ENCODE data around the gene NOL7.

NOL7 gene

GRCh38 chr6:13614926-13615791 lies at the start of gene NOL7:
NOL7 (plus strand) TSS chr6:13615335; CDS start chr6:13615359, 24 bp downstream.
- peak; percentile 94 to 98 for DNase-seq

DNA sequence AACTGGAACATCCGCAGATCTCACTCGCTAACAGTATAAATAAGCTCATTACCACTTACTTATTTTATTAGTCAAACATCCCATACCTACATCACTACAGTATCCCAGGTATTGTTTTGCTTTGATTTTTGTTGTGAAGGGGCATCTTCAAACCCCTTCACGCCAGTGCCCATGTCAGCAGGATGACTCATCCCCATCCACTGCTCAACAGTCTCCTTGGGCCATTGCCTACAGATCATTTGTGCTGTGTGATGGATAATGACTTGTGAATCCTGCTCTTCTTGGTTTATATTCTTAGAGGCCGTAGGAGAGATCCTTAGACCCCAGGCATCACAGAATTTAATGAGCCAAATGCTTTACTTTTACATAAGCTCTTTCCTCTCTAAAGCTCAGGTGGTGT lies 49.2 kb upstream of the NOL7 start:
- DNase-seq = no peak

GRCh38 chr6:13566500-13566899 lies 48.6 kb upstream of the NOL7 start:
- DNase-seq = no peak

- no peak for DNase-seq
These were observed 46.2 kb upstream of the NOL7 start for GRCh38 chr6:13568970-13569369.

DNA sequence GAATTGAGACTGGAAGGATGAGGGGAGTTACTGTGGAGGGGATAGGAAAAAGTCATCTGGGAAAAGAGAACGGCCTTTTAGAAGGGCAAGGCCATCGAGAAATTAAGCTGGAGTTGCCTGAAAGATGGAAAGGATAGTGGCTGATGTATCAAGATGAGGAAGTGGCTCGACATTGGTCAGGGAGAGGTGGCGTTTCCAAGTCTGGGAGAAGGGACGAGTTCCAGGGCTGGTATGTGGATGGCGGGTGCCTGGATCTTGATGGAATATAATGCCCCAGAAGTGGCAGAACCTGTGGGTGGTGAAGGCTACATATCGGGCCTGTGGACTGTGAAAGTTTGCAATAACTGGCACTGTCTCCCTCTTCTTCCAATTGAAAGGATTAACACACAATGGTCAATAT lies 42.9 kb upstream of the NOL7 start:
- no peak for DNase-seq

- no peak for DNase-seq
These were observed 42.0 kb upstream of the NOL7 start for GRCh38 chr6:13572951-13573654.

DNA sequence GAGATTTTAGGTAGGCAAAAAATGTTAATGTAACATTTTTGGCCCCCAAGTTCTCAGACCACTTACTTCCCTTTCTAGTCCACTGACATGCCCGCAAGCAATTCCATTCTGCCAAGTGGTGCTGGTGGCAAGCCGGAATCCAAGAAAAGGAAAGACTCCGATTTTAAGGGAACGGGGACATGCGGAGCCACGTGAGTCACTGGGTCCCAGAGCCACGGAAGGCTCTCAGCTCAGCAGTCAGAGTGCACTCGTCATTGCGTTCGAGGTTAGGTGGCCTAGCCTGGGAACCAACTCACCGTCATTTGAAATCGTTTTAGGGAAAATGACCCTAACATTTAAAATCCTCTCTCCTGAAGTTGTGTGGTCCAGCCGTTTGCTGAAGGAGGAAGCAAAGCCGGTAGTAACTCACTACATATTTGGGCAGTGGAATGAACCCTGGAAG lies 41.4 kb upstream of the NOL7 start:
- DNase-seq = peak in 1 of 2 experiments; percentile 65

DNA sequence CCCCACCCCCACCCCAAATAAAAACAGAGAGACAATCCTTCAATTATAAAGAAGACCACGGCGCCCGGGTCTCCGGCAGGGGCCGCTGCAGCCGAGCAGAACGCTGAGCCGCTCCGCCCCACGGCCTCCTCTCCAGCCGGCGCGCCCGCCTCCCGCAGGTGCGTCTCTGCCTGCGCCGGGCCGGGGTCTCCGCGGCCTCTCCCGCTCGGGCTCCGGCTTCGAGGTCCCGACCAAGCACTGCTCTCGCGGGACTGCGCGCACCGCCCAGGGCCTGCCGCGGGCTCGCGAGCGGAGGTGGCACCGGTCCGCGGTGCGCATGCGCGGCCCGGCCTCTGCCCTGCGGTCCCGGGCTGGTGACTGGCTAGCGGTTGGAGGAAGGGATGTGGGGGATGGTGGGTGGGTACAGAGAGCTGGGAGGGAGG lies 41.0 kb upstream of the NOL7 start:
- peak; percentile 92 to 98 for DNase-seq

- peak; percentile 96 to 98 for DNase-seq
These were observed 40.4 kb upstream of the NOL7 start, which contains the start of gene SIRT5 for GRCh38 chr6:13574571-13575376. SIRT5 (plus strand) TSS chr6:13574601; CDS start chr6:13584111, 9,510 bp downstream.

DNA sequence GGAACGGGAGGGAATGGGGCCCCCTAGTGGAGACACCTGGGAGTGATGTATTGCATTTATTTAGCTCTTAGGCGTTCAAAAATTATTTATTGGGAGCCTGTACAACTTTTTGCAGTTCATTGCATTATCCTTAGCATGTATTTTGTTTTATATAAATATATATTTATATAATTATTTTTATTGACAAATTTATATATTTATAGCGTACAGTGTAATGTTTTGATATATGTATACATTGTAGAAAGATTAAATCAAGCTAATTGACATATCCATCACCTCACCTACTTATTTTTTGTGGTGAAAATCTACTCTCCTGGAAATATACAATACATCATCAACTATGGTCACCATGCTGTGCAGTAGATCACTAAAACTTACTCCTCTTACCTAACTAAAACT lies 39.8 kb upstream of the NOL7 start:
- no peak for DNase-seq

- no peak for DNase-seq
These were observed 39.1 kb upstream of the NOL7 start for GRCh38 chr6:13576017-13576416.

- DNase-seq = no peak
These were observed 37.2 kb upstream of the NOL7 start for GRCh38 chr6:13577926-13578325.

GRCh38 chr6:13579911-13580310 lies 35.2 kb upstream of the NOL7 start:
- DNase-seq = no peak

GRCh38 chr6:13581700-13582229 lies 33.4 kb upstream of the NOL7 start:
- no peak for DNase-seq

- DNase-seq = no peak
These were observed 28.3 kb upstream of the NOL7 start for GRCh38 chr6:13586603-13587542.

DNA sequence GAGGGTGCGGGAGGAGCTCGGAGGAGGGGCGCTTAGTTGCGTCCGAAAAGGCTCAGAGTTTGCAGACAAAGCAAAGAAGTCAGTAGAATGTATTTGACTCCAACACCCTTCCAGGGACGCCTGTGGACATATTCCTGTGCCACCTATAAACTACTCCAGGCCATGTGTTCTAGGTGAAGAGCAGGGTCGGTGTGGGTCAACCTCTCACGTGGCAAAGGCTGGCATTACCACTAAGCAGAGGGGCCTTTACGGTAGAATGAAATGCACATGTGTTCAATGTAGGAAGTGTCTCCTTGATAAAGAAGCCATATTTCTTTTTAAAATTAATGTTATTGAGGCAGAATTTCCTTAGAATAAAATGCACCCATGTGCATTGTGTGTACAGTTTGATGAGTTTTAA lies 25.3 kb upstream of the NOL7 start:
- no peak for DNase-seq

DNA sequence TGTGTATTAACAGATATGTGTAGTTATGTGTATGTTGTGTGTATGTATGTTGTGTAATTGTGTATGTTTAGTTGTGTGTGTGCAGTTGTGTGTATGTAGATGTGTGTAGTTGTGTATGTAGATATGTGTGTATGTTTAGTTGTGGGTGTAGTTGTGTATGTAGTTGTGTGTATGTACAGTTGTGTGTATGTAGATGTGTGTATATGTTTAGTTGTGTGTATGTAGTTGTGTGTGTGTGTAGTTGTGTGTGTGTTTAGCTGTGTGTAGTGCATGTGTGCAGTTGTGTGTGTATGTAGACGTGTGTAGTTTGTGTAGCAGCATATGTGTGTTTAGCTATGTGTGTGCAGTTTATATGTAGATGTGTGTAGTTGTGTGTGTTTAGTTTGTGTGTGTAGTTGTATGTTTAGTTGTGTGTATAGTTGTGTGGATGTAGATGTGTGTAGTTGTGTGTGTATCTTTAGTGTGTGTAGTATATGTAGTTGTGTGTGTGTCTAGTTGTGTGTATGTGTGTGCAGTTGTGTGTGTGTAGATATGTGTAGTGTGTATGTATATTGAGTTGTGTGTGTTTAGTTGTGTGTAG lies 24.5 kb upstream of the NOL7 start:
- no peak for DNase-seq

DNA sequence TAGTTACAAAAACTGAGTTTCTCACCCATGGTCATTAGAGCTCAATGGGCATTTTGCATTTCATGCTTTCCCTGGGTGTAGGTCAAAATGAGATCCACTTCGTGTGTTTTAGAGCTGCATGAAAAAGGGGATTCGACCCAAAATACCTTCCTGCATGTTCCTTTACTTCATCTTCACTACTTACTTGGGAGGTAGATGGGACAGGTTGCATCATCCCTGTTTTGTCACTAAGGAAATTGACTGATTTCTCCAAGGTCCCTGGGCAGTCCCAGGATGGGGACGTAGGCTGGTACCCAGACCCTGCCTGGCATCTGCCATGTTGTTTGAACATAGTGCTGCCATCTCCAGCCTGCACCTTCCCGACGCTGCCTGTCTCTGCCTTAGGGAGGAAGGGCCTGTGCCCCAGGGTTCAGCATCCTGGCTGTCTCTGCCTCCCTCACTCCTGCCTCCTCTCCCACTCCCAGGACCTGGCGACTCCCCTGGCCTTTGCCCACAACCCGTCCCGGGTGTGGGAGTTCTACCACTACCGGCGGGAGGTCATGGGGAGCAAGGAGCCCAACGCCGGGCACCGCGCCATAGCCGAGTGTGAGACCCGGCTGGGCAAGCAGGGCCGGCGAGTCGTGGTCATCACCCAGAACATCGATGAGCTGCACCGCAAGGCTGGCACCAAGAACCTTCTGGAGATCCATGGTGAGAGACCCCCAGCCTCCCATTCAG lies 23.8 kb upstream of the NOL7 start:
- DNase-seq = no peak

- DNase-seq = no peak
These were observed 22.0 kb upstream of the NOL7 start for GRCh38 chr6:13593103-13593502.

DNA sequence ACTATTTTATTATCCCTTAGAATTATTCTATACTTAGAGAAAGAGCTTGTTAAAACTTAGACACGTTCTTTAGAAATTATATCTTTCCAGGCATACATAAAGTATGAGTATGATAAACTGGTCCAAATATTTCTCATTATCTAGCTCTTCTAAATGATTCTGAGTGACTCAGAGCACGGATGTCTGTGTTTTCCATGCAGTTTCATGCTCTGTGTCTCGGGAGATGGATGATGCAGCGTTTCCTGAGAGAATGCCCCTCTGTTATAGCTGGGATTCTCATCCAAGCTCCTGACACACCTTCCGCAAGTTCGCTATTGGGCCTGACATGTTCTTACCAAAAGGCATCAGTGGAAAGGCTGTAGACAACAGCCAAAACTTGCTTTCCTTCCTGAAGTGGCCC lies 21.4 kb upstream of the NOL7 start:
- no peak for DNase-seq

DNA sequence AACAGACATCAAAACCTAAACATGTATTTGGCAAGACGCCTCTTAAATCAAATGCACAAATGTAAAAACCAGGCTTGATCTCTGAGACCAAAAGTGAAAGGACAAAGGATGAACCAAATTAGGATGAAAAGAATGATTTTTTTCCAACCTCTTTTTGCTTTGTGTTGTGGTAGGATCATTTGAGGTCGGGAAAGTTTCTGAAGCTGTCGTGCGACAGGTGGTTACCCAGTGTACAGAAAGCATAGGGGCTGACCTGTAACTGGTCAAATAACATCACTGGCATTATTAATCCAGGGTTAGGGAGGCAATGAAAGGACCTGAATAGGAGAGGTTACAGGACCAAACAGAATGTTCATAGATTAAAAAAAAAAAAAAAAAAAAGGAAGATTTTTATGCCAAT lies 18.1 kb upstream of the NOL7 start:
- no peak for DNase-seq

Measured in NCI-H526 (cell line).